ENCODE measurements around the gene PSMB5. TPM values are rescaled to one million over a fixed set of nuclear protein-coding genes. Genes with fewer than 3 reads are reported as not detected.

The PSMB5 gene
- total RNA-seq: 100 to 1,000 TPM; 126 to 150 (median 129) TPM

- DNase-seq (ENCODE audit: low spot score) (peak; percentile 57), ATAC-seq (ENCODE audit: low FRiP score) (peak; percentile 99)
- no peak for TF ChIP-seq CTCF (IDR thresholded peaks at IDR 0.05)
Observed at GRCh38 chr14:23034498-23035302, at the start of gene PSMB5. PSMB5 (minus strand) TSS chr14:23034900; CDS start chr14:23034881, 19 bp downstream.

GRCh38 chr14:23080474-23080873 is 45.8 kb upstream of the PSMB5 start:
- ATAC-seq (ENCODE audit: low FRiP score) (no peak), DNase-seq (ENCODE audit: low spot score) (no peak)
- no peak for TF ChIP-seq CTCF (IDR thresholded peaks at IDR 0.05)

- TF ChIP-seq CTCF (IDR thresholded peaks at IDR 0.05): no peak
- ATAC-seq (ENCODE audit: low FRiP score) (peak; percentile 20), DNase-seq (ENCODE audit: low spot score) (no peak)
Observed at GRCh38 chr14:23079716-23080115, 45.0 kb upstream of the PSMB5 start.

- peak; percentile 82 for DNase-seq (ENCODE audit: low spot score)
- ATAC-seq (ENCODE audit: low FRiP score): peak; percentile 99
- no peak for TF ChIP-seq CTCF (IDR thresholded peaks at IDR 0.05)
Observed at GRCh38 chr14:23078692-23079116, 44.0 kb upstream of the PSMB5 start.

- no peak for DNase-seq (ENCODE audit: low spot score)
- no peak for ATAC-seq (ENCODE audit: low FRiP score)
- TF ChIP-seq CTCF (IDR thresholded peaks at IDR 0.05): no peak
Observed at GRCh38 chr14:23077962-23078361, 43.3 kb upstream of the PSMB5 start.

- TF ChIP-seq CTCF (IDR thresholded peaks at IDR 0.05): no peak
- ATAC-seq (ENCODE audit: low FRiP score) (no peak), DNase-seq (ENCODE audit: low spot score) (no peak)
Observed at GRCh38 chr14:23076785-23077408, 42.2 kb upstream of the PSMB5 start.

Data from omental fat pad (tissue), 4 donors.